Activated T-cell treated with anti-CD3 and anti-CD28 coated beads, Interleukin-2, amount 50 U/mL, for 24 hours (primary cell): ENCODE measurements around the gene MINDY4.
A peak's percentile ranks its signal among the peaks of the same experiment; 100 is the strongest.

Experiments
- DNase-seq: peaks from one replicate; pipeline ENCODE4 v3.0.0-alpha.2; 2020
- H3K27ac Mint-ChIP-seq: 2 replicates; pipeline ENCODE4 v1.8.0; 2020; ENCODE audit warnings: mild to moderate bottlenecking, mixed read lengths
- H3K27me3 Mint-ChIP-seq: 2 replicates; pipeline ENCODE4 v1.8.0; 2020; ENCODE audit warnings: mixed read lengths
- H3K36me3 Mint-ChIP-seq: 2 replicates; pipeline ENCODE4 v1.8.0; 2020; ENCODE audit warnings: low read depth, mixed read lengths
- H3K4me1 Mint-ChIP-seq: 2 replicates; pipeline ENCODE4 v1.8.0; 2020; ENCODE audit warnings: low read depth, mixed read lengths
- H3K4me3 Mint-ChIP-seq: 2 replicates; pipeline ENCODE4 v1.8.0; 2020; ENCODE audit warnings: mild to moderate bottlenecking, moderate library complexity, mixed read lengths
- H3K9me3 Mint-ChIP-seq: 2 replicates; pipeline ENCODE4 v1.8.0; 2020; ENCODE audit warnings: mixed read lengths

The MINDY4 gene

GRCh38 chr7:30930621-30931020 is 159.4 kb downstream of the MINDY4 start:
- Mint-ChIP-seq H3K36me3 (no peaks in the 10 kb centered on the region), H3K4me1 (no peaks in the 10 kb centered on the region), H3K27ac (no peak overlapping the region), H3K4me3 (no peak overlapping the region), H3K27me3 (no peaks in the 10 kb centered on the region), H3K9me3 (no peaks in the 10 kb centered on the region)
- DNase-seq = no peak

GRCh38 chr7:30931161-30931928 is 160.1 kb downstream of the MINDY4 start:
- H3K27ac Mint-ChIP-seq = no peak overlapping the region
- H3K9me3 Mint-ChIP-seq = no peaks in the 10 kb centered on the region
- H3K4me3 Mint-ChIP-seq = no peak overlapping the region
- no peaks in the 10 kb centered on the region for H3K36me3 Mint-ChIP-seq
- no peaks in the 10 kb centered on the region for H3K4me1 Mint-ChIP-seq
- no peaks in the 10 kb centered on the region for H3K27me3 Mint-ChIP-seq
- DNase-seq = no peak

- no peak overlapping the region for H3K27ac Mint-ChIP-seq
- H3K9me3 Mint-ChIP-seq = no peaks in the 10 kb centered on the region
- DNase-seq = peak; percentile 13
- H3K4me1 Mint-ChIP-seq = no peaks in the 10 kb centered on the region
- H3K27me3 Mint-ChIP-seq = peaks cover 3% of the 10 kb centered on the region
- no peak overlapping the region for H3K4me3 Mint-ChIP-seq
- H3K36me3 Mint-ChIP-seq = no peaks in the 10 kb centered on the region
Observed at GRCh38 chr7:30931929-30932540, 160.8 kb downstream of the MINDY4 start.

GRCh38 chr7:30932562-30932961 is 161.3 kb downstream of the MINDY4 start:
- Mint-ChIP-seq H3K36me3 (no peaks in the 10 kb centered on the region), H3K9me3 (no peaks in the 10 kb centered on the region), H3K27me3 (peaks cover 6% of the 10 kb centered on the region), H3K4me1 (no peaks in the 10 kb centered on the region), H3K27ac (no peak overlapping the region), H3K4me3 (no peak overlapping the region)
- DNase-seq = peak; percentile 12

- H3K27ac Mint-ChIP-seq = no peak overlapping the region
- H3K4me3 Mint-ChIP-seq = no peak overlapping the region
- H3K4me1 Mint-ChIP-seq = no peaks in the 10 kb centered on the region
- H3K9me3 Mint-ChIP-seq = no peaks in the 10 kb centered on the region
- H3K36me3 Mint-ChIP-seq = no peaks in the 10 kb centered on the region
- DNase-seq = peak; percentile 17
- H3K27me3 Mint-ChIP-seq = peaks cover 9% of the 10 kb centered on the region
Observed at GRCh38 chr7:30933124-30933974, 162.1 kb downstream of the MINDY4 start.

GRCh38 chr7:30934225-30934624 is 163.0 kb downstream of the MINDY4 start:
- no peaks in the 10 kb centered on the region for H3K4me1 Mint-ChIP-seq
- no peak overlapping the region for H3K27ac Mint-ChIP-seq
- H3K27me3 Mint-ChIP-seq = peaks cover 12% of the 10 kb centered on the region
- H3K9me3 Mint-ChIP-seq = no peaks in the 10 kb centered on the region
- no peaks in the 10 kb centered on the region for H3K36me3 Mint-ChIP-seq
- peak; percentile 9 for DNase-seq
- no peak overlapping the region for H3K4me3 Mint-ChIP-seq

GRCh38 chr7:30934732-30935568 is 163.7 kb downstream of the MINDY4 start:
- no peaks in the 10 kb centered on the region for H3K9me3 Mint-ChIP-seq
- peaks cover 18% of the 10 kb centered on the region for H3K27me3 Mint-ChIP-seq

GRCh38 chr7:30935569-30935877 is 164.3 kb downstream of the MINDY4 start:
- Mint-ChIP-seq H3K4me3 (no peak overlapping the region), H3K27me3 (peaks cover 23% of the 10 kb centered on the region), H3K9me3 (no peaks in the 10 kb centered on the region), H3K27ac (no peak overlapping the region), H3K4me1 (no peaks in the 10 kb centered on the region), H3K36me3 (no peaks in the 10 kb centered on the region)
- no peak for DNase-seq

More at GRCh38 chr7:30934732-30935568, 163.7 kb downstream of the MINDY4 start:
- Mint-ChIP-seq H3K36me3 (no peaks in the 10 kb centered on the region), H3K4me3 (no peak overlapping the region), H3K4me1 (no peaks in the 10 kb centered on the region), H3K27ac (no peak overlapping the region)
- DNase-seq = no peak

GRCh38 chr7:30936650-30937245 is 165.5 kb downstream of the MINDY4 start:
- Mint-ChIP-seq H3K36me3 (no peaks in the 10 kb centered on the region), H3K4me3 (no peak overlapping the region), H3K27me3 (peaks cover 33% of the 10 kb centered on the region), H3K27ac (no peak overlapping the region), H3K4me1 (no peaks in the 10 kb centered on the region), H3K9me3 (no peaks in the 10 kb centered on the region)
- peak; percentile 15 for DNase-seq

GRCh38 chr7:30937416-30937815 is 166.2 kb downstream of the MINDY4 start:
- Mint-ChIP-seq H3K4me1 (no peaks in the 10 kb centered on the region), H3K9me3 (no peaks in the 10 kb centered on the region), H3K27ac (no peak overlapping the region), H3K4me3 (no peak overlapping the region), H3K27me3 (peaks cover 40% of the 10 kb centered on the region), H3K36me3 (no peaks in the 10 kb centered on the region)
- DNase-seq = peak; percentile 24

GRCh38 chr7:30938435-30939316 is 167.5 kb downstream of the MINDY4 start:
- Mint-ChIP-seq H3K36me3 (no peaks in the 10 kb centered on the region), H3K27ac (no peak overlapping the region), H3K9me3 (no peaks in the 10 kb centered on the region), H3K4me1 (no peaks in the 10 kb centered on the region), H3K27me3 (peaks cover 48% of the 10 kb centered on the region), H3K4me3 (no peak overlapping the region)
- DNase-seq = peak; percentile 76

- DNase-seq = no peak
- peaks cover 13% of the 10 kb centered on the region for H3K9me3 Mint-ChIP-seq
- H3K27me3 Mint-ChIP-seq = peaks cover 61% of the 10 kb centered on the region
Observed at GRCh38 chr7:30941582-30942323, 170.5 kb downstream of the MINDY4 start.

More at GRCh38 chr7:30941582-30942323, 170.5 kb downstream of the MINDY4 start:
- Mint-ChIP-seq H3K36me3 (no peaks in the 10 kb centered on the region), H3K4me1 (no peaks in the 10 kb centered on the region), H3K27ac (no peak overlapping the region), H3K4me3 (no peak overlapping the region)
